Measurements from ENCODE around the gene SGTB.

Gene SGTB

GRCh38 chr5:65640240-65640639 is 81.7 kb downstream of the SGTB start:
- no peak overlapping the region for H3K27ac ChIP-seq
- no peak overlapping the region for H3K9ac ChIP-seq
- H3K27me3 ChIP-seq (ENCODE audit: control insufficient read depth, insufficient read depth, low read length), result no peaks in the 10 kb centered on the region
- no peak for TF ChIP-seq CTCF (IDR thresholded peaks at IDR 0.05)
- no peaks in the 10 kb centered on the region for H3K9me3 ChIP-seq (ENCODE audit: control insufficient read depth, low read length)
- H3K4me3 ChIP-seq (ENCODE audit: low read depth, low read length), result no peak overlapping the region
- no peaks in the 10 kb centered on the region for H3K4me1 ChIP-seq
- H2AFZ ChIP-seq, result no peak overlapping the region
- H3K36me3 ChIP-seq (ENCODE audit: control insufficient read depth, insufficient read depth, low read length), result no peaks in the 10 kb centered on the region
- H3K79me2 ChIP-seq, result no peaks in the 10 kb centered on the region
- H3K4me2 ChIP-seq (ENCODE audit: low read length), result no peak overlapping the region

GRCh38 chr5:65630981-65631380 is 90.9 kb downstream of the SGTB start:
- Histone ChIP-seq H3K4me2 (ENCODE audit: low read length) (no peak overlapping the region), H3K4me3 (ENCODE audit: low read depth, low read length) (no peak overlapping the region), H3K27me3 (ENCODE audit: control insufficient read depth, insufficient read depth, low read length) (no peaks in the 10 kb centered on the region), H3K4me1 (peaks cover 2% of the 10 kb centered on the region), H3K9me3 (ENCODE audit: control insufficient read depth, low read length) (no peaks in the 10 kb centered on the region), H3K36me3 (ENCODE audit: control insufficient read depth, insufficient read depth, low read length) (no peaks in the 10 kb centered on the region), H2AFZ (no peak overlapping the region), H3K79me2 (peaks cover 16% of the 10 kb centered on the region), H3K9ac (no peak overlapping the region), H3K27ac (no peak overlapping the region)
- no peak for TF ChIP-seq CTCF (IDR thresholded peaks at IDR 0.05)

GRCh38 chr5:65625743-65626142 is 96.2 kb downstream of the SGTB start:
- no peaks in the 10 kb centered on the region for H3K27me3 ChIP-seq (ENCODE audit: control insufficient read depth, insufficient read depth, low read length)
- H3K4me2 ChIP-seq (ENCODE audit: low read length), result peak overlapping the region; percentile 56
- H3K9ac ChIP-seq, result no peak overlapping the region
- peak overlapping the region; percentile 88 for H3K4me3 ChIP-seq (ENCODE audit: low read depth, low read length)
- H2AFZ ChIP-seq, result no peak overlapping the region
- no peaks in the 10 kb centered on the region for H3K36me3 ChIP-seq (ENCODE audit: control insufficient read depth, insufficient read depth, low read length)
- H3K9me3 ChIP-seq (ENCODE audit: control insufficient read depth, low read length), result no peaks in the 10 kb centered on the region
- TF ChIP-seq CTCF (IDR thresholded peaks at IDR 0.05), result no peak
- peak overlapping the region; percentile 94 for H3K27ac ChIP-seq
- peaks cover 12% of the 10 kb centered on the region for H3K4me1 ChIP-seq
- peaks cover 35% of the 10 kb centered on the region for H3K79me2 ChIP-seq

GRCh38 chr5:65624571-65625555 is 97.0 kb downstream of the SGTB start, which contains the start of the genes SHLD3 and TRAPPC13:
SHLD3 (plus strand) TSS chr5:65625027; CDS start chr5:65629588, 4,561 bp downstream.
TRAPPC13 (plus strand) TSS chr5:65625027; CDS start chr5:65625061, 34 bp downstream.
- H3K4me1 ChIP-seq, result peaks cover 12% of the 10 kb centered on the region
- peak within 1 kb of the TSS; percentile 94 for H3K27ac ChIP-seq
- H3K4me3 ChIP-seq (ENCODE audit: low read depth, low read length), result peak within 1 kb of the TSS; percentile 88
- TF ChIP-seq CTCF (IDR thresholded peaks at IDR 0.05), result no peak
- H3K9me3 ChIP-seq (ENCODE audit: control insufficient read depth, low read length), result no peaks in the 10 kb centered on the region
- H3K4me2 ChIP-seq (ENCODE audit: low read length), result peak within 1 kb of the TSS; percentile 56
- peak within 1 kb of the TSS; percentile 96 for H2AFZ ChIP-seq
- peaks cover 35% of the 10 kb centered on the region for H3K79me2 ChIP-seq
- no peaks in the 10 kb centered on the region for H3K27me3 ChIP-seq (ENCODE audit: control insufficient read depth, insufficient read depth, low read length)
- no peaks in the 10 kb centered on the region for H3K36me3 ChIP-seq (ENCODE audit: control insufficient read depth, insufficient read depth, low read length)
- H3K9ac ChIP-seq, result peak within 1 kb of the TSS; percentile 78

Measured in parathyroid adenoma (tissue), 2 donors.